Prostate gland (tissue), 2 donors: ENCODE data around the gene TUBE1.

Experiments
- POLR2AphosphoS5 ChIP-seq: sonication (generic); formaldehyde crosslinking; IDR thresholded peaks from one replicate; pipeline ENCODE4 v1.6.1; 2017; ENCODE audit warnings: antibody characterized with exemption
- TF ChIP-seq, protein P1 (sequence below), 4 experiments: fragments of 200-600 bp in 2 of 4; fragments of 450-650 bp in 2 of 4; sonication (generic) in 2 of 4; IDR thresholded peaks; 1 replicate in 3 of 4; 2 replicates in 1 of 4; pipeline ENCODE4 v1.5.1; 2016 to 2019; ENCODE audit warnings: antibody characterized with exemption in 4 of 4, mild to moderate bottlenecking in 2 of 4, moderate library complexity in 2 of 4

DNA sequence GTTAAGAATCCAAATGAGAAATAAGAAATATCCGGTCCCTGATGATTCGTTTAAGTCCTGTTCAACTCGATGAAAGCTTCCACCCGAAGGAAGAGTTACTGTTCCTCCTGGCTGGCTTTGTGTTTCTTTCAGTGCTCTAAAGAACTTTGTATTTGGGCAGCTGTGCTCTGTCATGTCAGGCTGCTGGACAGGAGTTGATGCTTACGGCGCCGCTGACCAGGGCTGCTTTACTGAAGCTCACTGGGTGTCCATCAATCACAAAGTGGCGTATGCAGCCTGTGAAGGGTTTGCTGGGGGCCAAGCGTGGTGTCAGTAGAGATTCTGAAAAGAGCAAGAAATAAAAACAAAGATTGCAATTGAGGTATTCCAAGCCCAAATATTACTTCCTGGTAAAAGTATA is 22.0 kb upstream of the TUBE1 start:
- TF ChIP-seq, protein P1, sequence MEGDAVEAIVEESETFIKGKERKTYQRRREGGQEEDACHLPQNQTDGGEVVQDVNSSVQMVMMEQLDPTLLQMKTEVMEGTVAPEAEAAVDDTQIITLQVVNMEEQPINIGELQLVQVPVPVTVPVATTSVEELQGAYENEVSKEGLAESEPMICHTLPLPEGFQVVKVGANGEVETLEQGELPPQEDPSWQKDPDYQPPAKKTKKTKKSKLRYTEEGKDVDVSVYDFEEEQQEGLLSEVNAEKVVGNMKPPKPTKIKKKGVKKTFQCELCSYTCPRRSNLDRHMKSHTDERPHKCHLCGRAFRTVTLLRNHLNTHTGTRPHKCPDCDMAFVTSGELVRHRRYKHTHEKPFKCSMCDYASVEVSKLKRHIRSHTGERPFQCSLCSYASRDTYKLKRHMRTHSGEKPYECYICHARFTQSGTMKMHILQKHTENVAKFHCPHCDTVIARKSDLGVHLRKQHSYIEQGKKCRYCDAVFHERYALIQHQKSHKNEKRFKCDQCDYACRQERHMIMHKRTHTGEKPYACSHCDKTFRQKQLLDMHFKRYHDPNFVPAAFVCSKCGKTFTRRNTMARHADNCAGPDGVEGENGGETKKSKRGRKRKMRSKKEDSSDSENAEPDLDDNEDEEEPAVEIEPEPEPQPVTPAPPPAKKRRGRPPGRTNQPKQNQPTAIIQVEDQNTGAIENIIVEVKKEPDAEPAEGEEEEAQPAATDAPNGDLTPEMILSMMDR (IDR thresholded peaks at IDR 0.05): no peak
- no peak for TF ChIP-seq POLR2AphosphoS5
